ENCODE data around the gene PARD3.

The PARD3 gene

DNA sequence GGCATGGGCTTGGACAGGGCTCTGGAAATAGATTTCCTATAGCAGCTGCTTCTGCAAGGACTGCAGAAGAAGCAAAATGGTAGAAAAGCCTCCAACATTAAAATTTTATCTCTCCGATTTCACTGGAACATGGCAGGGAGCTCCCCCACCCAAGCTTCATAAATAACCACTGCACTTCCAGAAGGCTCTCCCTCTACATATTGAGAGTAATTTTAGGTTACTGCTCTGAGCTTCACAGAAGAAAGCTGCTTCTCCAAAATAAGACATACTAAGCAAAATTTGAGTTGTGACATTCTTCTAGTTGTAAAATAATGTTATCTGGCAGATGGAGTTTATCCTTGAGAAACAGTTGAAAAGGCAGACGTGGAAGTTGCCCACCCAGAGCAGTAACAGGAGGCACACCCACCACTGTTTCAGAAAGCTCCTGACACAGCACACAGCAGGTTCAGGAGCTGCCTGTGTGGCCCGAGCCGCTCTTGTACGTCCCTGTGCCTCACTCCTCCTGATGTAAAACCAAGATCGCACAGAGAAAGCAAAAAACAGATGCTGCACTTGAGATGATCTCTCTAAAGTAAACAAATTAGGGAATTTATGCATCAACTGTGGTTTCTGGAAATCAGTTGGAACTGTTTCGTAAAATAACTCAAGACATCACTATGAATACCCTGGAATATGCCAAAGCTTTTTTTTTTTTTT, 621.0 kb downstream of the PARD3 start:
- Histone ChIP-seq H3K36me3 (ENCODE audit: control insufficient read depth, insufficient read depth, low read length) (no peaks in the 10 kb centered on the region), H3K27ac (ENCODE audit: insufficient read depth, low read length, poor library complexity, severe bottlenecking) (no peak overlapping the region), H3K4me1 (ENCODE audit: control insufficient read depth, insufficient read depth, low read length, poor library complexity, severe bottlenecking) (no peaks in the 10 kb centered on the region), H3K4me3 (ENCODE audit: insufficient read depth, low read depth, low read length, poor library complexity, severe bottlenecking) (no peak overlapping the region), H3K27me3 (replicated peaks; ENCODE audit: control insufficient read depth, insufficient read depth, low read length, poor library complexity, severe bottlenecking) (no peaks in the 10 kb centered on the region), H3K9me3 (ENCODE audit: control insufficient read depth, low read length) (no peaks in the 10 kb centered on the region)
- DNase-seq: no peak

DNA sequence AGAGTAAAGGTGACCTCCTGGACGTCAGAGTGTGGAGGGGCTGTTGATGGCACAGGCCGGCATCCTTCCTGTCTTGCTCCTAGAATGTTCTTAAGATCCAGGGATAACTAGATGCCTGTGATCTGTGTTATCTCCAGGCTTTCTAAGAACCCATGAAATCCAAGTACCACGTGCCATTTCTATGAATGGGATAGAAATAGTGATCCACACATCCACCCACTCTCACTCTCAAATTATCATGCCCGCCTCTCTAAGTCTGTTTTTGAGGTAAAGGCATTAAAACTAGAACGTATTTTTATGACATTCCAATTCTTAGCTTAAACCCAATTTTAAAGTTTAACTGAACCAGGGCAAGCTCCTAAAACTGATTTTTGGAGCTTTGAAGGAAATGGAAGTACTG, 622.5 kb downstream of the PARD3 start:
- no peak overlapping the region for H3K27ac ChIP-seq (ENCODE audit: insufficient read depth, low read length, poor library complexity, severe bottlenecking)
- H3K36me3 ChIP-seq (ENCODE audit: control insufficient read depth, insufficient read depth, low read length): no peaks in the 10 kb centered on the region
- no peak for DNase-seq
- H3K9me3 ChIP-seq (ENCODE audit: control insufficient read depth, low read length): no peaks in the 10 kb centered on the region
- no peak overlapping the region for H3K4me3 ChIP-seq (ENCODE audit: insufficient read depth, low read depth, low read length, poor library complexity, severe bottlenecking)
- no peaks in the 10 kb centered on the region for H3K27me3 ChIP-seq (replicated peaks; ENCODE audit: control insufficient read depth, insufficient read depth, low read length, poor library complexity, severe bottlenecking)
- H3K4me1 ChIP-seq (ENCODE audit: control insufficient read depth, insufficient read depth, low read length, poor library complexity, severe bottlenecking): no peaks in the 10 kb centered on the region

DNA sequence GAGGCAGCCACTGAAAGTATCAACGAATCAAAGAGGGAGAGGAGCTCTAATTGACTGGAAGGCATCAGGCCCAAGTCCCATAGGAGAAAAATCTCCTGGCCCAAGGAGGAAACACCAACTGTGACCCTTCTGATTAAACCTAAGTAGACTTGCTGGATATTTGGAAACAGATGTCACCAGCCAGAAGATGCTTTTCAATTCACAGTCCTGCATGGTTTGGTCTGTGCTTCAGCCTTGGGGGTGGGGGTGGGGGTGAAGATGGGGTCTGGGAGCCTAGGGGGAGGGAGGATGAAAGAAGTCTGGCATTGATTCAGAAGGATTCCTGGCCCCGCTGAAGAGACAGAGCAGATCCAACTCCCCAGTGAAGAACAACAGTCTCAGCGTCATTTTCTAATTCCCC, 623.7 kb downstream of the PARD3 start:
- no peaks in the 10 kb centered on the region for H3K27me3 ChIP-seq (replicated peaks; ENCODE audit: control insufficient read depth, insufficient read depth, low read length, poor library complexity, severe bottlenecking)
- no peak for DNase-seq

DNA sequence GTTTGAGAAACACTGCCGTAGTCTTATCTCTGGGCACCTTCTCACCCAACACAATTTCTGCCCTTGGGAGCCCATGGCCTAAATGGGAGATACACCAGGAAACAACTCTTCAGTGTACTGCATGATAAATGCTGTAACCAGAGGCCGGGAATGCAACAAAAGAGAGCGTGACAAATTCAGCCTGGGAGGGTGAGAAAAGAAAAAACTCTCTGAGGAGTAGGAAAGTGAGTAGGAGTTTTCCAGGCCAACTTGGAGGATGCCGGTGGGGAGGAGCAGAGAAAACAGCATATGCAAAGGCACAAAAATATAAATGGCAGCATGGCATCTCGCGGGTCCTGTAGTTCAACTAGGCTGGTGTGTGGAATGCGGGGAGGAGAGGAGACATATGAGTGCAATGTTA, 624.5 kb downstream of the PARD3 start:
- Histone ChIP-seq H3K4me3 (ENCODE audit: insufficient read depth, low read depth, low read length, poor library complexity, severe bottlenecking) (no peak overlapping the region), H3K4me1 (ENCODE audit: control insufficient read depth, insufficient read depth, low read length, poor library complexity, severe bottlenecking) (no peaks in the 10 kb centered on the region), H3K9me3 (ENCODE audit: control insufficient read depth, low read length) (no peaks in the 10 kb centered on the region), H3K27me3 (replicated peaks; ENCODE audit: control insufficient read depth, insufficient read depth, low read length, poor library complexity, severe bottlenecking) (no peaks in the 10 kb centered on the region), H3K27ac (ENCODE audit: insufficient read depth, low read length, poor library complexity, severe bottlenecking) (no peak overlapping the region), H3K36me3 (ENCODE audit: control insufficient read depth, insufficient read depth, low read length) (no peaks in the 10 kb centered on the region)
- no peak for DNase-seq

More for the DNA sequence above, 623.7 kb downstream of the PARD3 start:
- Histone ChIP-seq H3K36me3 (ENCODE audit: control insufficient read depth, insufficient read depth, low read length) (no peaks in the 10 kb centered on the region), H3K9me3 (ENCODE audit: control insufficient read depth, low read length) (no peaks in the 10 kb centered on the region), H3K4me1 (ENCODE audit: control insufficient read depth, insufficient read depth, low read length, poor library complexity, severe bottlenecking) (no peaks in the 10 kb centered on the region), H3K27ac (ENCODE audit: insufficient read depth, low read length, poor library complexity, severe bottlenecking) (no peak overlapping the region), H3K4me3 (ENCODE audit: insufficient read depth, low read depth, low read length, poor library complexity, severe bottlenecking) (no peak overlapping the region)

DNA sequence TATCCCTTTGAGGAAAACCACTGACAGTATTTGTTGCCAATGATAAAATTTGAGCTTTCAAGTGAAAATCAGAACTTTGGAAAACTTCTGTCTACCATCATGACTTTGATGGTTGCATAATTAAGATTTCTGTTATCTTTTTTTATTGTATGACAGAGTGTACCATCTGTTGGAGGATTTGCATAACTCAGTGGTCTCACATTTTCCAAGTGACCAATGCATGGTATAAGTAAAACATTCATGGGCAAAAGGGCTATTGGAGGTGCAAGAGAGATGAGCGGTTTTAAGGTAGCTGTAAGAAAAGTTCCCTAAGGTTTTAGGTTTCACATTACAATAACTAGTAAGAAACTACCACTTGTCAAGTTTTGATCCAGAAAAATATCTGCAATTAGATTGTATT, 625.3 kb downstream of the PARD3 start:
- Histone ChIP-seq H3K27ac (ENCODE audit: insufficient read depth, low read length, poor library complexity, severe bottlenecking) (no peak overlapping the region), H3K4me3 (ENCODE audit: insufficient read depth, low read depth, low read length, poor library complexity, severe bottlenecking) (no peak overlapping the region), H3K9me3 (ENCODE audit: control insufficient read depth, low read length) (no peaks in the 10 kb centered on the region), H3K27me3 (replicated peaks; ENCODE audit: control insufficient read depth, insufficient read depth, low read length, poor library complexity, severe bottlenecking) (no peaks in the 10 kb centered on the region), H3K36me3 (ENCODE audit: control insufficient read depth, insufficient read depth, low read length) (no peaks in the 10 kb centered on the region), H3K4me1 (ENCODE audit: control insufficient read depth, insufficient read depth, low read length, poor library complexity, severe bottlenecking) (no peaks in the 10 kb centered on the region)
- DNase-seq: no peak

DNA sequence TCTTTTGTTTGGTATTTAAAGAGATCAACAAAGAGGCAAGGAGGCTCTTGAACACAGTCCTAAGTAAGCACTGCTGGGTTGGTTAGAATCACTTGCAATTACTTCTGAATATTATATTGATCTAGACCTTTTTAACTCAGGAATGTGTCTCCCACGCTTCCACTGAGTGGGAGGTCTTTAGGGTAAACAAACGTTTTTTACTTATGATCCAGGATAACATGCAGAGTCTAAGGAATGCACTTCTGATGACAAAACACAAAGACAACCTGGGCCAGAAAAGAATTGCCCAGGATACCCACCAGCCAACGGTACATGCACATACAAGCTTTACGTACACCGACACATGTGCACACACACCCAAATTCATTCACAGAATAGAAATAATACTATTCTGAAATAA, 626.9 kb downstream of the PARD3 start:
- no peaks in the 10 kb centered on the region for H3K36me3 ChIP-seq (ENCODE audit: control insufficient read depth, insufficient read depth, low read length)
- no peak overlapping the region for H3K27ac ChIP-seq (ENCODE audit: insufficient read depth, low read length, poor library complexity, severe bottlenecking)
- no peaks in the 10 kb centered on the region for H3K27me3 ChIP-seq (replicated peaks; ENCODE audit: control insufficient read depth, insufficient read depth, low read length, poor library complexity, severe bottlenecking)
- DNase-seq: no peak
- no peak overlapping the region for H3K4me3 ChIP-seq (ENCODE audit: insufficient read depth, low read depth, low read length, poor library complexity, severe bottlenecking)
- H3K9me3 ChIP-seq (ENCODE audit: control insufficient read depth, low read length): no peaks in the 10 kb centered on the region
- no peaks in the 10 kb centered on the region for H3K4me1 ChIP-seq (ENCODE audit: control insufficient read depth, insufficient read depth, low read length, poor library complexity, severe bottlenecking)

DNA sequence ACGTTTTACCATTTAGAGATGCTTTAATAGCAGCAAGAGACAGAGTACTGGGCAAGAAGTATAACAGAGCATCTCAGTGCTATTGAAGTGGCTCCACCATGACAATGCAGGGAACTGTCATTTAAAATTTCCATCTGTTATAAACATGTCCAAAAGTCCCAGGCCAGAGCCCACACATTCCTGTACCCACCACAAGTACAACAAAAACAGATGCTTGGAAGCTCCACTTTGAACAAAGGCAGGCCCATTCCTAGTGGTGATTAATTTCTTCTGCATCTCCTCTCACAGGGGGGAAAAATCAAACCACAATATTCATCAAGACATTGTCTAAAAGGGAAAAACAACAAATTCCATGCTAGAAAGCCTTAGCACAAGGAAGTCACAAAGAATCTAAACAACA, 627.9 kb downstream of the PARD3 start:
- Histone ChIP-seq H3K9me3 (ENCODE audit: control insufficient read depth, low read length) (no peaks in the 10 kb centered on the region), H3K4me3 (ENCODE audit: insufficient read depth, low read depth, low read length, poor library complexity, severe bottlenecking) (no peak overlapping the region), H3K36me3 (ENCODE audit: control insufficient read depth, insufficient read depth, low read length) (no peaks in the 10 kb centered on the region), H3K27me3 (replicated peaks; ENCODE audit: control insufficient read depth, insufficient read depth, low read length, poor library complexity, severe bottlenecking) (no peaks in the 10 kb centered on the region), H3K4me1 (ENCODE audit: control insufficient read depth, insufficient read depth, low read length, poor library complexity, severe bottlenecking) (no peaks in the 10 kb centered on the region), H3K27ac (ENCODE audit: insufficient read depth, low read length, poor library complexity, severe bottlenecking) (no peak overlapping the region)
- no peak for DNase-seq

DNA sequence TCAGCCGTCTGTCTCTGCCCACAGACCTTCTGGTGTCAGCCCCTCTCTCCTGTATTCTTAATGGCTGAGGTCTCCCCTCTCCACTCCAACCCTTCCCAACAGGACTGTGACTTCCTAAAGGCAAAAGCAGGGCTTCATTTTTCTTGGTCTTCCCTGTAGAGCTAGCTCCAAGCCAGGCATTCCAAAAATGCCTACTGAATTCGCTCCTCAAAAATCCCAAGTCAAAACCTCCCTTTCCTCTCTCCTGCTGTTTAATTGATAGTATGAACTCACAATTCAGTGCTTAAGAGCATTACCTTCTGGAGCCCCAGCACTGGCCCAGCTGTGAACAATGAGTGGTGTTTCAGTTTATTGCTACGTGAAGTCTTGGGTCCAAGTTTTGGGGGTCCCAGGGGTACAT, 628.4 kb downstream of the PARD3 start:
- Histone ChIP-seq H3K36me3 (ENCODE audit: control insufficient read depth, insufficient read depth, low read length) (no peaks in the 10 kb centered on the region), H3K27ac (ENCODE audit: insufficient read depth, low read length, poor library complexity, severe bottlenecking) (no peak overlapping the region), H3K4me3 (ENCODE audit: insufficient read depth, low read depth, low read length, poor library complexity, severe bottlenecking) (no peak overlapping the region), H3K9me3 (ENCODE audit: control insufficient read depth, low read length) (no peaks in the 10 kb centered on the region), H3K27me3 (replicated peaks; ENCODE audit: control insufficient read depth, insufficient read depth, low read length, poor library complexity, severe bottlenecking) (no peaks in the 10 kb centered on the region), H3K4me1 (ENCODE audit: control insufficient read depth, insufficient read depth, low read length, poor library complexity, severe bottlenecking) (no peaks in the 10 kb centered on the region)
- DNase-seq: no peak

DNA sequence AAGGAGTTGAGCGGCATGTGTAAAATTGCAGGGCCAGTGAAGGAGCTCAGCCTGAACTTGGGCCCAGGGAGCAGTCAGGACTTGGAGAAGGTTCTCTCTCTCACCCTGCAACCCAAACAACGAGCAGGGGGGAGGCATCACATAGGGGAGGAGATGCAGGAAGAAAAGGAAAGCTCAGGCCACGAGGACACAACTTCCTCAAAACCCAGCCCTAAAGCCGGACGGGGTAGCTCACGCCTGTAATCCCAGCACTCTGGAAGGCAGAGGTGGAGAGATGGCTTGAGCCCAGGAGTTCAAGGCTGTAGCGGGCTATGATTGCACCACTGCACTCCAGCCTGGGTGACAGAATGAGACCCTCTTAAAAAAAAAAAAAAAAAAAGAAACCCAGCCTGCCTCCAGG, 629.1 kb downstream of the PARD3 start:
- H3K4me3 ChIP-seq (ENCODE audit: insufficient read depth, low read depth, low read length, poor library complexity, severe bottlenecking): no peak overlapping the region
- no peaks in the 10 kb centered on the region for H3K4me1 ChIP-seq (ENCODE audit: control insufficient read depth, insufficient read depth, low read length, poor library complexity, severe bottlenecking)
- H3K9me3 ChIP-seq (ENCODE audit: control insufficient read depth, low read length): no peaks in the 10 kb centered on the region
- no peaks in the 10 kb centered on the region for H3K27me3 ChIP-seq (replicated peaks; ENCODE audit: control insufficient read depth, insufficient read depth, low read length, poor library complexity, severe bottlenecking)
- no peak for DNase-seq
- H3K36me3 ChIP-seq (ENCODE audit: control insufficient read depth, insufficient read depth, low read length): no peaks in the 10 kb centered on the region
- no peak overlapping the region for H3K27ac ChIP-seq (ENCODE audit: insufficient read depth, low read length, poor library complexity, severe bottlenecking)

DNA sequence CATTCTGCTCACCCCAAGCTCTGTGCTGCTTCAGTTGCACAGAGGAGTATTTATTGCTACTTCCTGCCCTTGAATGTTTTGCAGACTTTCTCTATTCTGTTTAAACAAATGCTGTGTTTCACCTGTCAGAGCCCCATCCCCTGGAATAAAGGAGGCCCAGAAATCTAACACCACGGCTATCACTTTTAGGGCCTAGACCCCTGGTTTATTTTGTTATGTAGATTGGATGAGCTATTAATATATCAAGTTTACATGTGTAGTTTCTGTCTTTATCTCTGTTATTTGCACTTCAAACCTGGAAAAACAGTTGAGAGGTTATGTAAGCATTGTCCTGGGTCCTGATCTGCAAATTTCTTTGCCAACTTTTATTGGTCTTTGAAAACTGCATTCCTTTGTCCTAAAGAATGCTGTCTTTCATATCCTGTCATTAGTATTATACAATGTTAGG, 630.1 kb downstream of the PARD3 start:
- DNase-seq: no peak
- H3K9me3 ChIP-seq (ENCODE audit: control insufficient read depth, low read length): no peaks in the 10 kb centered on the region
- H3K36me3 ChIP-seq (ENCODE audit: control insufficient read depth, insufficient read depth, low read length): no peaks in the 10 kb centered on the region
- H3K4me1 ChIP-seq (ENCODE audit: control insufficient read depth, insufficient read depth, low read length, poor library complexity, severe bottlenecking): no peaks in the 10 kb centered on the region
- no peaks in the 10 kb centered on the region for H3K27me3 ChIP-seq (replicated peaks; ENCODE audit: control insufficient read depth, insufficient read depth, low read length, poor library complexity, severe bottlenecking)
- no peak overlapping the region for H3K4me3 ChIP-seq (ENCODE audit: insufficient read depth, low read depth, low read length, poor library complexity, severe bottlenecking)
- no peak overlapping the region for H3K27ac ChIP-seq (ENCODE audit: insufficient read depth, low read length, poor library complexity, severe bottlenecking)
